ENCODE data around the gene KCNH2.
"Not testable (repeated sequence)": the region's sequence is repeated elsewhere in the genome, so short reads cannot be mapped to it uniquely, and the experiment has no call there.

DNA sequence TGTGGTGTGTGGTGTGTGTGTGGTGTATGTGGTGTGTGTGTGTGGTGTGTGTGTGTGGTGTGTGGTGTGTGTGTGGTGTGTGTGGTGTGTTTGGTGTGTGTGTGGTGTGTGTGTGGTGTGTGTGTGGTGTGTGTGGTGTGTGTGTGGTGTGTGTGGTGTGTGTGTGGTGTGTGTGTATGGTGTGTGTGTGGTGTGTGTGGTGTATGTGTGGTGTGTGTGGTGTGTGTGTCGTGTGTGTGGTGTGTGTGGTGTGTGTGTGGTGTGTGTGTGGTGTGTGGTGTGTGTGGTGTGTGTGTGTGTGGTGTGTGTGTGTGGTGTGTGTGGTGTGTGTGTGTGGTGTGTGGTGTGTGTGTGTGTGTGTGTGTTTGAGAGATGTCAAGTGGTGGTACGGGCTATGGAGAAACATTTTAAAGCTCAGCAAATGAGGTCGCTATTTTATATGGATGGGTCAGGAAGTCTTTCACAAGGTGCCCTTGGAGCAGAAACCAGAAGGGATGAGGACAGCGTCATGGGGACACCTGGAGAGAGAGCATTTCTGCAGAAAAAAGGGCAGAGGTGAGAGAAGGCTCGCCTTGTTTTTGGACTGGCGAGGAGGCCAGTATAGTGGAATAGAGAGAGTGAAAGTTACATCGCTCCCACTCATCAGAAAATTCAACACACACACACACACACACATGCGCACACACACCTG lies 67.7 kb downstream of the KCNH2 start:
- TF ChIP-seq, protein P1, sequence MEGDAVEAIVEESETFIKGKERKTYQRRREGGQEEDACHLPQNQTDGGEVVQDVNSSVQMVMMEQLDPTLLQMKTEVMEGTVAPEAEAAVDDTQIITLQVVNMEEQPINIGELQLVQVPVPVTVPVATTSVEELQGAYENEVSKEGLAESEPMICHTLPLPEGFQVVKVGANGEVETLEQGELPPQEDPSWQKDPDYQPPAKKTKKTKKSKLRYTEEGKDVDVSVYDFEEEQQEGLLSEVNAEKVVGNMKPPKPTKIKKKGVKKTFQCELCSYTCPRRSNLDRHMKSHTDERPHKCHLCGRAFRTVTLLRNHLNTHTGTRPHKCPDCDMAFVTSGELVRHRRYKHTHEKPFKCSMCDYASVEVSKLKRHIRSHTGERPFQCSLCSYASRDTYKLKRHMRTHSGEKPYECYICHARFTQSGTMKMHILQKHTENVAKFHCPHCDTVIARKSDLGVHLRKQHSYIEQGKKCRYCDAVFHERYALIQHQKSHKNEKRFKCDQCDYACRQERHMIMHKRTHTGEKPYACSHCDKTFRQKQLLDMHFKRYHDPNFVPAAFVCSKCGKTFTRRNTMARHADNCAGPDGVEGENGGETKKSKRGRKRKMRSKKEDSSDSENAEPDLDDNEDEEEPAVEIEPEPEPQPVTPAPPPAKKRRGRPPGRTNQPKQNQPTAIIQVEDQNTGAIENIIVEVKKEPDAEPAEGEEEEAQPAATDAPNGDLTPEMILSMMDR (IDR thresholded peaks at IDR 0.05; ENCODE audit: low read depth, low read length, poor library complexity, severe bottlenecking), result not testable (repeated sequence)
- not testable (repeated sequence) for TF ChIP-seq EZH2phosphoT487 (IDR thresholded peaks at IDR 0.05; ENCODE audit: borderline replicate concordance, low read length)
